Adrenal gland (tissue), 5 donors: ENCODE results near the gene SIRT3.
"Not testable (repeated sequence)": the region's sequence is repeated elsewhere in the genome, so short reads cannot be mapped to it uniquely, and the experiment has no call there.

Experiments
- POLR2A ChIP-seq, 2 donors: fragments of 450-650 bp; IDR thresholded peaks; one replicate each; pipeline ENCODE4 v1.6.1; 2017; ENCODE audit warnings: antibody characterized with exemption in 2 of 2, mild to moderate bottlenecking in 2 of 2, moderate library complexity in 1 of 2
- TF ChIP-seq, protein P1 (sequence below), 6 experiments: fragments of 450-650 bp in 4 of 6; fragments of 200-600 bp in 2 of 6; sonication (generic) in 1 of 6; IDR thresholded peaks; 1 replicate in 5 of 6; 2 replicates in 1 of 6; pipeline versions ENCODE4 v1.5.1 to v1.8.0; 2016 to 2021; ENCODE audit warnings: antibody characterized with exemption in 6 of 6, mild to moderate bottlenecking in 2 of 6, moderate library complexity in 1 of 6
- donor health status: DM: no; HTN: no; CAD: no.

- TF ChIP-seq, protein P1, sequence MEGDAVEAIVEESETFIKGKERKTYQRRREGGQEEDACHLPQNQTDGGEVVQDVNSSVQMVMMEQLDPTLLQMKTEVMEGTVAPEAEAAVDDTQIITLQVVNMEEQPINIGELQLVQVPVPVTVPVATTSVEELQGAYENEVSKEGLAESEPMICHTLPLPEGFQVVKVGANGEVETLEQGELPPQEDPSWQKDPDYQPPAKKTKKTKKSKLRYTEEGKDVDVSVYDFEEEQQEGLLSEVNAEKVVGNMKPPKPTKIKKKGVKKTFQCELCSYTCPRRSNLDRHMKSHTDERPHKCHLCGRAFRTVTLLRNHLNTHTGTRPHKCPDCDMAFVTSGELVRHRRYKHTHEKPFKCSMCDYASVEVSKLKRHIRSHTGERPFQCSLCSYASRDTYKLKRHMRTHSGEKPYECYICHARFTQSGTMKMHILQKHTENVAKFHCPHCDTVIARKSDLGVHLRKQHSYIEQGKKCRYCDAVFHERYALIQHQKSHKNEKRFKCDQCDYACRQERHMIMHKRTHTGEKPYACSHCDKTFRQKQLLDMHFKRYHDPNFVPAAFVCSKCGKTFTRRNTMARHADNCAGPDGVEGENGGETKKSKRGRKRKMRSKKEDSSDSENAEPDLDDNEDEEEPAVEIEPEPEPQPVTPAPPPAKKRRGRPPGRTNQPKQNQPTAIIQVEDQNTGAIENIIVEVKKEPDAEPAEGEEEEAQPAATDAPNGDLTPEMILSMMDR (IDR thresholded peaks at IDR 0.05): not testable (repeated sequence)
- TF ChIP-seq POLR2A (IDR thresholded peaks at IDR 0.05): not testable (repeated sequence)
These were observed 2.2 kb upstream of the SIRT3 start for GRCh38 chr11:238346-238745.
